GM04503 (cell line): ENCODE results near the gene ZNF70.

Source experiments
- DNase-seq: peaks from one replicate; pipeline ENCODE4 v3.0.0-alpha.2; 2012; ENCODE audit warnings: low read depth

ZNF70 gene

DNA sequence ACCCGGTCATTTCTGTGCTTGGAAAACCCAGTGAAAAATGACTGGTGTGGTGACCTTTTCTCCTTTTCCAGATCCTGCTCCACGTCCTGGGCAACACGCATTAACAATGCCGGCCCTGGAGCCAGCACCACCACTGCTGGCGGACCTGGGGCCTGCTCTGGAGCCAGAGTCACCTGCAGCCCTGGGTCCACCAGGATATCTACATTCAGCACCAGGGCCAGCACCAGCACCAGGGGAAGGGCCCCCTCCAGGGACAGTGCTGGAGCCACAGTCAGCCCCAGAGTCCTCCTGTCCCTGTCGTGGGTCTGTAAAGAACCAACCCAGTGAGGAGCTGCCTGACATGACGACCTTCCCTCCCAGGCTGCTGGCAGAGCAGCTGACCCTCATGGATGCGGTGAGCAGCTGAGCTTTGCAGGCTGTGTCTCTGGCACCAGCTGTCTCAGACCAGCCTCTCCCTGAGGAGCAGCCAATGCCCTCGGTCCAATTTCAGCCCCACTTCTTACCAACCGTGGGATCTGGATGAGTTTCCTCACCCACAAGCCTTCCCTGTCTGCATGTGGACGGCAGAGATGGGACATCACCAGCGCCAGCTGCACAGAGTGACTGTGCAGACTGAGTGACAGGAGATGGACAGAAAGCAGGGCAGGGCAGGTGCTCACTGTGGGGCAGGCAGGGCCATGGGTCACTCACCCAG, 58.2 kb downstream of the ZNF70 start:
- DNase-seq = no peak

GRCh38 chr22:23691748-23692423, 59.0 kb downstream of the ZNF70 start:
- no peak for DNase-seq

DNA sequence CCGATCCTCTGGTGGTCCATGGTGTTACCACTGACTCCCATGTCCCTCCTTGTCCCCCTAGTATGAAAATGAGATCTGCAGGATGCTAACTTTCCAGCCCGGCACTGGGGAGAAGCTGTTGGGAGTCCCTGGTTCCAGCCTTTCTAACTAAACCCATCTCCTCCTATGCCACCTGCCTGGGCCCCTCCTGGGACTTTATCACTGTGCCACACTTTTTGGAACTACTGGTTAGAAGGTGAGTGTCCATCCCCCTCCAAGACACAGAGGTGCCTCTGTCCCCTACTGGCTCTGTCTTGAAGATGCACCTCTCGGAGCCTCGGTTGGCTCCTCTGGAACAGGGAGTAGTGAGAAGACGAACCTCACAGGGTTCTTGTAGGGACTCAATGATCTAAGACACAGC, 60.2 kb downstream of the ZNF70 start, which contains the start of gene RGL4:
Gene RGL4, plus strand, starts transcription at position 301 of the 400 bp plus-strand sequence. CDS start 1,018 bp downstream, outside the sequence.
- no peak for DNase-seq

- DNase-seq = no peak
These were observed 61.5 kb downstream of the ZNF70 start for GRCh38 chr22:23689414-23689813.
